Right lobe of liver (tissue), 6 donors: ENCODE results near the gene ARFGEF3. TPM values are rescaled to one million over a fixed set of nuclear protein-coding genes. Genes with fewer than 3 reads are reported as not detected.
A peak's percentile ranks its signal among the peaks of the same experiment; 100 is the strongest.

Experiments used
- ATAC-seq, 4 donors: fragments of 200-7000 bp; cut with Tn5 transposase; one replicate each; pipeline ENCODE4 v1.9.1; 2020; ENCODE audit warnings: mild to moderate bottlenecking in 4 of 4, moderate library complexity in 4 of 4
- DNase-seq, 3 donors: peaks; one replicate each; pipeline ENCODE4 v3.0.0-alpha.2; 2020
- H3K27ac ChIP-seq, 3 donors: fragments of 200-600 bp; one replicate each; pipeline ENCODE4 v1.8.0; 2022
- H3K27me3 ChIP-seq, 2 donors: fragments of 200-600 bp; one replicate each; pipeline ENCODE4 v1.8.0; 2022
- H3K36me3 ChIP-seq, 4 donors: fragments of 200-600 bp; sonication (generic) in 1 of 4; one replicate each; pipeline versions ENCODE4 v1.5.1 to v1.8.0; 2017 to 2022; ENCODE audit warnings: control low read depth in 1 of 4
- H3K4me1 ChIP-seq, 4 donors: fragments of 200-600 bp; sonication (generic) in 1 of 4; one replicate each; pipeline versions ENCODE4 v1.5.1 to v1.8.0; 2017 to 2022; ENCODE audit warnings: control low read depth in 1 of 4
- H3K4me3 ChIP-seq, 3 donors: fragments of 200-600 bp; one replicate each; pipeline ENCODE4 v1.8.0; 2022
- H3K9me3 ChIP-seq, 4 donors: fragments of 200-600 bp; sonication (generic) in 1 of 4; one replicate each; pipeline versions ENCODE4 v1.5.1 to v1.8.0; 2017 to 2022; ENCODE audit warnings: control low read depth in 1 of 4
- CTCF ChIP-seq, 4 donors: fragments of 200-600 bp in 3 of 4; fragments of 450-650 bp in 1 of 4; IDR thresholded peaks; one replicate each; pipeline versions ENCODE4 v1.5.1 to v1.8.0; 2016 to 2022; ENCODE audit warnings: antibody characterized with exemption in 4 of 4, mild to moderate bottlenecking in 2 of 4
- POLR2A ChIP-seq: fragments of 450-650 bp; IDR thresholded peaks from one replicate; pipeline ENCODE4 v1.6.1; 2017; ENCODE audit warnings: antibody characterized with exemption, mild to moderate bottlenecking
- WGBS: methylation state at CpG from one replicate; pipeline ENCODE4 v1.1.6; 2018; ENCODE audit warnings: low coverage, low lambda C conversion rate; ENCODE audit not compliant: insufficient coverage; ENCODE audit errors: missing lambda C conversion rate; 5-methylcytosine and 5-hydroxymethylcytosine counted together
- intact Hi-C, 2 donors: fragments of 100-400 bp; cut with DNase I; formaldehyde crosslinking; loops; one replicate each; pipeline versions ENCODE4 v1.11.2 to v1.14.1; 2022
- total RNA-seq, 6 experiments: library from RNA; depleted of rRNA in 2 of 6; stranded (reverse); fragments of >200 nt in 2 of 6; fragmentation: NEBNext Ultra II Directional in 3 of 6; extraction: Animal tissue kit (Norgen Biotek cat#: 25700) in 3 of 6; gene quantifications; one replicate each; pipeline versions ENCODE4 v1.1.0 to v1.2.4, GENCODE V29; 2016 to 2023
- donor health status: DM: no; HTN: yes; CAD: no.
- donor health status: DM: no; HTN: no; CAD: no.
- donor health status: DM: no; HTN: no; CAD: no.
- donor health status: DM: no; HTN: yes; CAD: no.
- donor health status: DM: no; HTN: yes; CAD: no.

ARFGEF3 gene
- total RNA-seq, 6 experiments from 2014 or later = 0.07 to 2.0 (median 0.24) TPM

- Histone ChIP-seq H3K36me3 (no peaks in the 10 kb centered on the region), H3K27ac (no peak overlapping the region), H3K9me3 (no peaks in the 10 kb centered on the region), H3K27me3 (no peaks in the 10 kb centered on the region), H3K4me1 (no peaks in the 10 kb centered on the region), H3K4me3 (no peak overlapping the region)
- 80% methylated on average over 1 of the region's 1 CpG for WGBS
- peak in 1 of 4 donors; percentile 9 for TF ChIP-seq CTCF (IDR thresholded peaks at IDR 0.05)
- no peak for TF ChIP-seq POLR2A
- intact Hi-C loops = loop anchor here in 1 of 2 donors (10.0 kb wide), 1 partner anchor 107 kb away; the partner anchor contains the start of gene HEBP2
- DNase-seq = no peak
- peak; percentile 34 to 92 (median 60) for ATAC-seq
Measured at GRCh38 chr6:138297761-138298298, 136.1 kb downstream of the ARFGEF3 start.

- DNase-seq = no peak
- Histone ChIP-seq H3K9me3 (no peaks in the 10 kb centered on the region), H3K4me1 (no peaks in the 10 kb centered on the region), H3K4me3 (no peak overlapping the region), H3K36me3 (no peaks in the 10 kb centered on the region), H3K27me3 (no peaks in the 10 kb centered on the region), H3K27ac (no peak overlapping the region)
- TF ChIP-seq CTCF (IDR thresholded peaks at IDR 0.05) (no peak), POLR2A (no peak)
- no peak for ATAC-seq
- WGBS = 65% methylated on average over 4 of the region's 4 CpGs
- intact Hi-C loops = no loop called here
Measured at GRCh38 chr6:138300469-138300868, 138.7 kb downstream of the ARFGEF3 start.

GRCh38 chr6:138302554-138302953 lies 140.8 kb downstream of the ARFGEF3 start:
- WGBS = 93% methylated on average over 2 of the region's 2 CpGs
- Histone ChIP-seq H3K36me3 (no peaks in the 10 kb centered on the region), H3K27me3 (no peaks in the 10 kb centered on the region), H3K4me1 (no peaks in the 10 kb centered on the region), H3K27ac (no peak overlapping the region), H3K4me3 (no peak overlapping the region), H3K9me3 (no peaks in the 10 kb centered on the region)
- DNase-seq (no peak), ATAC-seq (no peak)
- intact Hi-C loops = no loop called here
- no peak for TF ChIP-seq POLR2A
- no peak for TF ChIP-seq CTCF (IDR thresholded peaks at IDR 0.05)

GRCh38 chr6:138307352-138307751 lies 145.6 kb downstream of the ARFGEF3 start:
- no peak for ATAC-seq
- intact Hi-C loops = no loop called here
- H3K4me3 ChIP-seq = no peak overlapping the region
- no peak for TF ChIP-seq CTCF (IDR thresholded peaks at IDR 0.05)
- no peak for TF ChIP-seq POLR2A
- no peak overlapping the region for H3K27ac ChIP-seq
- DNase-seq = no peak
- no peaks in the 10 kb centered on the region for H3K27me3 ChIP-seq
- no peaks in the 10 kb centered on the region for H3K36me3 ChIP-seq
- WGBS = 50% methylated on average over 1 of the region's 1 CpG
- H3K9me3 ChIP-seq = no peaks in the 10 kb centered on the region
- H3K4me1 ChIP-seq = no peaks in the 10 kb centered on the region
